ENCODE data around the gene PRR5. TPM values are rescaled to one million over a fixed set of nuclear protein-coding genes. Genes with fewer than 3 reads are reported as not detected.

The PRR5 gene
- total and polyA plus RNA-seq, 7 donors = 7.9 to 35.6 (median 12.7) TPM

DNA sequence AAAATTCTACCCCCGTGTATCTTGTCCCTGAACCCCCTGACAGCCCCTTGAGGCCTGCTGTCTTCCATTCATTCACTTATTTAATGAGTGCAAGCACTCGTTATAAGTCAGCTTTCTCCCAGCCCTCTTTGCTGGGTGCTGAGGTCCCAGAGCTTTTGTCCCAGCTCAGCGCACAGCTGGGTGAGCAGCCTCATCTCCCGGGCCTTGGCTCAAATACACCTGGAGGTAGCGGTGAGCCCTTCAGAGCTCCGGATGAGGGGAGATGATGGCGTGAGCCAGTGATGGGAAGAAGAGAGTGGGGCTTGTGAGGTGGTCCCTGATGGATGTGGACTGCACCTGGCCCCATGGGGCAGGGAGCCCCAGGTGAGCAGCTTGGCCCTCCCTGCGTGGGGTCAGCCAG lies 32.3 kb downstream of the PRR5 start:
- Histone ChIP-seq H3K27me3 (peaks cover 7 to 40% (median 9%) of the 10 kb centered on the region in 3 donors), H3K9me3 (no peaks in the 10 kb centered on the region), H3K4me3 (no peak overlapping the region), H3K4me1 (peaks cover 0 to 9% (median 8%) of the 10 kb centered on the region in 4 donors), H3K27ac (no peak overlapping the region), H3K36me3 (no peaks in the 10 kb centered on the region)
- TF ChIP-seq EP300 (IDR thresholded peaks at IDR 0.05) (no peak), POLR2AphosphoS5 (IDR thresholded peaks at IDR 0.05) (no peak)
- TF ChIP-seq, protein P1, sequence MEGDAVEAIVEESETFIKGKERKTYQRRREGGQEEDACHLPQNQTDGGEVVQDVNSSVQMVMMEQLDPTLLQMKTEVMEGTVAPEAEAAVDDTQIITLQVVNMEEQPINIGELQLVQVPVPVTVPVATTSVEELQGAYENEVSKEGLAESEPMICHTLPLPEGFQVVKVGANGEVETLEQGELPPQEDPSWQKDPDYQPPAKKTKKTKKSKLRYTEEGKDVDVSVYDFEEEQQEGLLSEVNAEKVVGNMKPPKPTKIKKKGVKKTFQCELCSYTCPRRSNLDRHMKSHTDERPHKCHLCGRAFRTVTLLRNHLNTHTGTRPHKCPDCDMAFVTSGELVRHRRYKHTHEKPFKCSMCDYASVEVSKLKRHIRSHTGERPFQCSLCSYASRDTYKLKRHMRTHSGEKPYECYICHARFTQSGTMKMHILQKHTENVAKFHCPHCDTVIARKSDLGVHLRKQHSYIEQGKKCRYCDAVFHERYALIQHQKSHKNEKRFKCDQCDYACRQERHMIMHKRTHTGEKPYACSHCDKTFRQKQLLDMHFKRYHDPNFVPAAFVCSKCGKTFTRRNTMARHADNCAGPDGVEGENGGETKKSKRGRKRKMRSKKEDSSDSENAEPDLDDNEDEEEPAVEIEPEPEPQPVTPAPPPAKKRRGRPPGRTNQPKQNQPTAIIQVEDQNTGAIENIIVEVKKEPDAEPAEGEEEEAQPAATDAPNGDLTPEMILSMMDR (IDR thresholded peaks at IDR 0.05) = no peak
- intact Hi-C loops (cut with DNase I) = no loop called here
- WGBS, 2 donors = 72 to 78% methylated on average over 8 of the region's 8 CpGs
- no peak for DNase-seq

DNA sequence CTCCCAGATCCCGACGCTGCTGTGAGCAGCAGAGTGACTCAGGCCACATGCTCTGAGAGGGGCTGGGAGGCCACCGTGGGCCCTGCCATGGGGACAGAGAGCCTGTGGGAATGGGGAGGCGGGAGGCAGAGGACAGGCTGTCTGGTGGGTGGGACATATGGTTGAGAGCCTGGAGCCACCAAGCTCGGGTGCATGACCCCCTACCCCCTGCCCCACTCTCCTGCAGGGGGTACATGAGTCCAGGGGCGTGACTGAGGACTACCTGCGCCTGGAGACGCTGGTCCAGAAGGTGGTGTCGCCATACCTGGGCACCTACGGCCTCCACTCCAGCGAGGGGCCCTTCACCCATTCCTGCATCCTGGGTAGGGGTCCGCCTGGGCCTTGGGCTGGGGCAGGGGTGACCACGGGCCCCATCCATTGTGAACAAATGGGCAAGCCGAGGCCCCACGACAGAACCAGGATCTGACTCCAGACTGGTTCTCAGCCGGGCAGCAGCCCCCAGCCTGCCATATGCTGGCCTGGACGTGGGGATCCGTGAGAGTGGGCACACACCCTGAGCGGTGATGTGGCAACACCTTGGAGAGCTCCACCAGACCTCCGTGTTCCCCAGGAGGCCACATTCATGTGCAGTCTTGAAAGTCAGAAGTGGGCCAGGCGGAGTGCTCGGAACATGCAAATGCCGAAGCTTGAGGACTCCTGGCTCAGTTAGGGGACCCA lies 33.0 kb downstream of the PRR5 start:
- TF ChIP-seq EP300 (IDR thresholded peaks at IDR 0.05) (no peak), POLR2AphosphoS5 (IDR thresholded peaks at IDR 0.05) (no peak), POLR2A (IDR thresholded peaks at IDR 0.05) (no peak)
- TF ChIP-seq, protein P1 (IDR thresholded peaks at IDR 0.05) = no peak
- Histone ChIP-seq H3K36me3 (no peaks in the 10 kb centered on the region), H3K9me3 (no peaks in the 10 kb centered on the region), H3K4me1 (peaks cover 0 to 3% (median 1%) of the 10 kb centered on the region in 4 donors), H3K4me3 (no peak overlapping the region), H3K27me3 (peaks cover 7 to 42% (median 9%) of the 10 kb centered on the region in 3 donors), H3K27ac (no peak overlapping the region)
- DNase-seq = no peak
- WGBS, 2 donors = 83 to 85% methylated on average over 23 of the region's 23 CpGs
- intact Hi-C loops (cut with DNase I) = loop anchor here (1.0 kb wide), 1 partner anchor 38 kb away; no protein-coding TSS in a partner anchor

DNA sequence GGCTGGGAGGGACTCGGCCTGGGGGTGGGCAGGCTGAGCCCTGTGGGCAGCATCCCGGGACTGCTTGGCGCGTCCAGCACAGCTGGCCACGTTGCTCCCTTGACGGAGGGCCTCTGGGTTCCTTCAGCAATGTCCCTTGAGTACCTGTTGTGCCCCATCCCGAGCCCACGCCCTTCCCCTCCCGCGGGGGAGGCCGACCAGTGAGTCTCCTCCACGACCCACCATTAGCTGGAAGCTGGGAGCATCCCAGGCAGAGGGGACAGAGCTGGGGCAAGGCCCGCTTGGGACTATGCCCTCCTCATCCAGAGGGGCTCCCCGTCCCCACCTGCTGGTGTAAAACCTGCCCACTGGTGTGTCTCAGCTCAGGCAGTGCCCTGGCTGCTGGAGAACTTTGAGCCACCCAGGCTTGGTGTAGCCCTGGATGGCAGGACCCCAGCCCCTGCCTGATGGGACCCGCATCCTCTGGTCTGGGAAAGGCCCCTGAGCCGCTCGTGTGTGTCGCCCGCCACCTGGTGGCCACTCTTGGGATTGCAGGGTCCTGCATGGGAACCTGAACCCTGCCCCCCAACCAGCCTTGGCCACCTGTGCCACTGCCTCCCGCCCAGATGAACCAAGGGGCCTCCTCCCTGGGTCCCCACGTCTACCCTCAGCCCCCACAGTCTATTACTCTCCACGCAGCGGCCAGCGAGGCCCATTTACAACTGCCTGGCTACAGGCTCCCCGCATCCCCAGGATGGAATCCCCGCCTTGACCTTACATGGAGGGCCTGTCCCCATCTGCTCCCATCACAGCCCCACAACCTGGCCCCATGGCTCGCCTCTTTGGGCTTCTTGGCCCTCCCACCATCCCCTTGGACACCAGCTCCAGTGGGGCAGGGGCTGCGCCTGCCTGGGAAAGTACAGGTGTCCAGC lies 33.8 kb downstream of the PRR5 start:
- Histone ChIP-seq H3K36me3 (no peaks in the 10 kb centered on the region), H3K4me3 (no peak overlapping the region), H3K4me1 (no peaks in the 10 kb centered on the region), H3K27me3 (peaks cover 7 to 45% (median 9%) of the 10 kb centered on the region in 3 donors), H3K9me3 (no peaks in the 10 kb centered on the region), H3K27ac (no peak overlapping the region)
- TF ChIP-seq POLR2A (IDR thresholded peaks at IDR 0.05) = no peak
- TF ChIP-seq, protein P1 (IDR thresholded peaks at IDR 0.05) = peak; percentile 78 to 99 (median 96)
- intact Hi-C loops (cut with DNase I) = loop anchor here (1.0 kb wide), 1 partner anchor 38 kb away; no protein-coding TSS in a partner anchor
- 30 to 47% methylated on average over 28 of the region's 28 CpGs for WGBS, 2 donors
- DNase-seq = peak; percentile 82

DNA sequence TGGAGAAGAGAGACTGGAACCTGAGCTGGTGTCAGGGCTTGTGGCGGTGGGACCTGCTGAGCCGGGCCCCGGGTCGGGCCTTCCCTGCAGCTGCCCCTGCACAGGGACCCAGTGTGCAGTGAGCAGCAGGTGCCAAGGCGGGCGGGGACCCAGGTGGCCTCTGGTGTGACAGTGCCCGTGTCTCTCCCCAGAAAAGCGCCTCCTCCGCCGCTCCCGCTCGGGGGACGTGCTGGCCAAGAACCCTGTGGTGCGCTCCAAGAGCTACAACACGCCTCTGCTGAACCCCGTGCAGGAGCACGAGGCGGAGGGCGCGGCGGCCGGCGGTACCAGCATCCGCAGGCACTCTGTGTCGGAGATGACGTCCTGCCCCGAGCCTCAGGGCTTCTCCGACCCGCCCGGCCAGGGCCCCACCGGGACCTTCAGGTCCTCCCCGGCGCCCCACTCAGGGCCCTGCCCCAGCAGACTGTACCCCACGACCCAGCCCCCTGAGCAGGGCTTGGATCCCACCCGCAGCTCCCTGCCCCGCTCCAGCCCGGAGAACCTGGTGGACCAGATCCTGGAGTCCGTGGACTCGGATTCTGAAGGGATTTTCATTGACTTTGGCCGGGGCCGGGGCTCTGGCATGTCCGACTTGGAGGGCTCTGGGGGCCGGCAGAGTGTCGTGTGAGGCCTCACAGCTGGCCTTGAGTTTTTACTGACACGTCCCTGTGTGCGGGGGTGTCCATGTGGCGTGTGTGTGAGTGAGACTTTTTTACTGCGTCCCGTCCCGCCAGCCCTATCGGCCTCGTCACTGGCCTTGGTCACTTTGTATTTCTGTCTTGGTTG lies 34.8 kb downstream of the PRR5 start:
- Histone ChIP-seq H3K27ac (no peak overlapping the region), H3K36me3 (no peaks in the 10 kb centered on the region), H3K9me3 (no peaks in the 10 kb centered on the region), H3K27me3 (peaks cover 7 to 50% (median 9%) of the 10 kb centered on the region in 3 donors), H3K4me3 (no peak overlapping the region), H3K4me1 (no peaks in the 10 kb centered on the region)
- 36 to 79% methylated on average over 52 of the region's 52 CpGs for WGBS, 2 donors
- DNase-seq = no peak
- intact Hi-C loops (cut with DNase I) = no loop called here
- TF ChIP-seq POLR2AphosphoS5 (IDR thresholded peaks at IDR 0.05) (no peak), EP300 (IDR thresholded peaks at IDR 0.05) (no peak), POLR2A (IDR thresholded peaks at IDR 0.05) (no peak)
- TF ChIP-seq, protein P1 (IDR thresholded peaks at IDR 0.05) = no peak
